ENCODE measurements around the gene SLC16A7. TPM values are rescaled to one million over a fixed set of nuclear protein-coding genes. Genes with fewer than 3 reads are reported as not detected.

SLC16A7 gene
- total RNA-seq, 6 experiments from 2014 or later = 11.3 to 25.1 (median 20.5) TPM

- H3K27ac ChIP-seq = no peak overlapping the region
- TF ChIP-seq CTCF (IDR thresholded peaks at IDR 0.05) = no peak
- TF ChIP-seq POLR2A (IDR thresholded peaks at IDR 0.05) = no peak
- intact Hi-C loops (cut with DNase I) = no loop called here
- peaks cover 0 to 36% (median 4%) of the 10 kb centered on the region in 4 donors for H3K4me1 ChIP-seq
- H3K9me3 ChIP-seq = no peaks in the 10 kb centered on the region
- H3K4me3 ChIP-seq = no peak overlapping the region
- no peak for ATAC-seq
- no peak for DNase-seq
- no peaks in the 10 kb centered on the region for H3K36me3 ChIP-seq
- no peaks in the 10 kb centered on the region for H3K27me3 ChIP-seq
Observed at GRCh38 chr12:59654061-59654460, 58.2 kb downstream of the SLC16A7 start.

GRCh38 chr12:59657266-59657665 lies 61.4 kb downstream of the SLC16A7 start:
- Histone ChIP-seq H3K27me3 (no peaks in the 10 kb centered on the region), H3K4me1 (peaks cover 0 to 7% (median 0%) of the 10 kb centered on the region in 4 donors), H3K27ac (no peak overlapping the region), H3K36me3 (no peaks in the 10 kb centered on the region), H3K9me3 (no peaks in the 10 kb centered on the region), H3K4me3 (no peak overlapping the region)
- TF ChIP-seq CTCF (IDR thresholded peaks at IDR 0.05) (no peak), POLR2A (IDR thresholded peaks at IDR 0.05) (no peak)
- WGBS (ENCODE audit: insufficient coverage, low coverage, low lambda C conversion rate, missing lambda C conversion rate) = 45% methylated on average over 2 of the region's 2 CpGs
- intact Hi-C loops (cut with DNase I) = no loop called here
- ATAC-seq (no peak), DNase-seq (no peak)

GRCh38 chr12:59657711-59658110 lies 61.9 kb downstream of the SLC16A7 start:
- Histone ChIP-seq H3K4me3 (no peak overlapping the region), H3K9me3 (no peaks in the 10 kb centered on the region), H3K36me3 (no peaks in the 10 kb centered on the region), H3K4me1 (peaks cover 0 to 3% (median 0%) of the 10 kb centered on the region in 4 donors), H3K27ac (no peak overlapping the region), H3K27me3 (no peaks in the 10 kb centered on the region)
- DNase-seq (no peak), ATAC-seq (no peak)
- intact Hi-C loops (cut with DNase I) = no loop called here
- TF ChIP-seq CTCF (IDR thresholded peaks at IDR 0.05) = no peak
- no peak for TF ChIP-seq POLR2A (IDR thresholded peaks at IDR 0.05)
- WGBS (ENCODE audit: insufficient coverage, low coverage, low lambda C conversion rate, missing lambda C conversion rate) = 85% methylated on average over 1 of the region's 1 CpG

GRCh38 chr12:59660148-59660547 lies 64.3 kb downstream of the SLC16A7 start:
- Histone ChIP-seq H3K36me3 (no peaks in the 10 kb centered on the region), H3K27ac (no peak overlapping the region), H3K4me1 (peaks cover 0 to 5% (median 0%) of the 10 kb centered on the region in 4 donors), H3K27me3 (no peaks in the 10 kb centered on the region), H3K4me3 (no peak overlapping the region), H3K9me3 (no peaks in the 10 kb centered on the region)
- DNase-seq = no peak
- 100% methylated on average over 2 of the region's 2 CpGs for WGBS (ENCODE audit: insufficient coverage, low coverage, low lambda C conversion rate, missing lambda C conversion rate)
- intact Hi-C loops (cut with DNase I) = no loop called here
- no peak for TF ChIP-seq CTCF (IDR thresholded peaks at IDR 0.05)
- TF ChIP-seq POLR2A (IDR thresholded peaks at IDR 0.05) = no peak
- ATAC-seq = no peak
